HFF-Myc (cell line): ENCODE data around the gene CTPS1.

Experiments used
- DNase-seq: peaks from one replicate; pipeline ENCODE4 v3.0.0-alpha.2; 2011; ENCODE audit warnings: low read depth; ENCODE audit errors: extremely low read depth
- H3K4me3 ChIP-seq: replicated peaks from 2 replicates; pipeline ENCODE4 v1.5.1; 2011; ENCODE audit warnings: low read depth, mild to moderate bottlenecking, control low read depth, low read length
- TF ChIP-seq, protein P1 (sequence below): IDR thresholded peaks from 2 replicates; pipeline ENCODE4 v1.5.1; 2012; ENCODE audit warnings: mild to moderate bottlenecking, low read depth, low read length, control low read depth; ENCODE audit errors: missing control alignments

CTPS1 gene

DNA sequence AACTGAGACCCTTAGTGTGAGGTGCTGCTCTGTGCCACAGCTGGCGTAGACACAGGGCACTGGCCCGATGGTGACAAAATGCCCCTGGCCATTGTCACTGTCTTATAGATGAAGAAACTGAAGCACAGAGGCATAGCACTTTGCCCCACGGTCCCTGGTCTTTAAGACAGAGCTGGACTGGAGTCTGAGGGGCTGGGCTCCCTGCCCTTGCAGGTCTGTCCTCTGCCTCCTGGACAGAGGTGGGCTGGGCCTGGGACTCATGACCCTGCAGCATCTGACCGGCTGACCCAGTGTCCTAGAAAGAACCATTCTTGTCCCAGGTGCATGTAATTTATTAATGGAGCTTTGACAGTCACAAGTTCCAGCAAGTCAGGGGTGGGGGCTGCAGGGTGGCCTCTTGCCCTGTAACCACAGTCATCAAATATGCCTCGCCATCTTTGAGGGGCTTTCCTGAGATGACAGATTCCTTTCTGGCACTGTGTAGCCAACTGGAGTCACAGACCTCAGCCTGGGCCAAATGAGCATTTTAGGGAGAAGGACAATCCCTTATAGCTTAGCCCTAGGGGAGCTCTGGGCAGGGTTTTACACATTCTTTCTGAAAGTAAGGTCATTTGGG is 35.9 kb downstream of the CTPS1 start:
- no peak overlapping the region for H3K4me3 ChIP-seq
- TF ChIP-seq, protein P1, sequence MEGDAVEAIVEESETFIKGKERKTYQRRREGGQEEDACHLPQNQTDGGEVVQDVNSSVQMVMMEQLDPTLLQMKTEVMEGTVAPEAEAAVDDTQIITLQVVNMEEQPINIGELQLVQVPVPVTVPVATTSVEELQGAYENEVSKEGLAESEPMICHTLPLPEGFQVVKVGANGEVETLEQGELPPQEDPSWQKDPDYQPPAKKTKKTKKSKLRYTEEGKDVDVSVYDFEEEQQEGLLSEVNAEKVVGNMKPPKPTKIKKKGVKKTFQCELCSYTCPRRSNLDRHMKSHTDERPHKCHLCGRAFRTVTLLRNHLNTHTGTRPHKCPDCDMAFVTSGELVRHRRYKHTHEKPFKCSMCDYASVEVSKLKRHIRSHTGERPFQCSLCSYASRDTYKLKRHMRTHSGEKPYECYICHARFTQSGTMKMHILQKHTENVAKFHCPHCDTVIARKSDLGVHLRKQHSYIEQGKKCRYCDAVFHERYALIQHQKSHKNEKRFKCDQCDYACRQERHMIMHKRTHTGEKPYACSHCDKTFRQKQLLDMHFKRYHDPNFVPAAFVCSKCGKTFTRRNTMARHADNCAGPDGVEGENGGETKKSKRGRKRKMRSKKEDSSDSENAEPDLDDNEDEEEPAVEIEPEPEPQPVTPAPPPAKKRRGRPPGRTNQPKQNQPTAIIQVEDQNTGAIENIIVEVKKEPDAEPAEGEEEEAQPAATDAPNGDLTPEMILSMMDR, result no peak
- DNase-seq, result no peak

DNA sequence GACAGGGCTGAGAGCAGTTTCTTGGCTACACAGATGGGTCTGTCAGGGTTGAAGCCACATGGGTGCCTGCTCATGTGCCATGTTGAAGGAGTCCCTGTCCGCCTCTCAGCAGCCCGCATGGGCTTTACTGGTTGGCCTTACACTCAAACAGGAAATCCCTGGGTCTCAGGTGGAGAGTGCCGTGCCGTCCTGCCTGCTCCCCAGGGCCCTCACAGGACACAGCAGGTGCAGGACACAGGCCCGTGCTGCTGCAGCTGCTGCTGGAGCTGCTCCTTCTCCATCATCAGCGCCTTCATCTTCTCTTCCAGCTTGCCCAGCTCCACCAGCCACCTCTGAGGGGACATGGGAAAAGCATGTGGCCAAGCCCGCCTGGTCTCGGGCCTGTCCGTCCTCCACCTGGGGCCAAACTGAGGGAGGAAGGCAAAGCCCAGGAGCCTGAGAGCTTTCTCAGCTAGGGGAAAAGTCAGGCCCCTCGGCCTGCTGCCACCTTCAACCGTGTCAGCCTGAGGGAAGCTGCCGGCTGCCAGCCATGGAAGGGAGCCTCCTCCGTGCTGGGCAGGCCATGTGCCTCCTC is 36.5 kb downstream of the CTPS1 start:
- TF ChIP-seq, protein P1, result no peak
- no peak for DNase-seq
- no peak overlapping the region for H3K4me3 ChIP-seq

DNA sequence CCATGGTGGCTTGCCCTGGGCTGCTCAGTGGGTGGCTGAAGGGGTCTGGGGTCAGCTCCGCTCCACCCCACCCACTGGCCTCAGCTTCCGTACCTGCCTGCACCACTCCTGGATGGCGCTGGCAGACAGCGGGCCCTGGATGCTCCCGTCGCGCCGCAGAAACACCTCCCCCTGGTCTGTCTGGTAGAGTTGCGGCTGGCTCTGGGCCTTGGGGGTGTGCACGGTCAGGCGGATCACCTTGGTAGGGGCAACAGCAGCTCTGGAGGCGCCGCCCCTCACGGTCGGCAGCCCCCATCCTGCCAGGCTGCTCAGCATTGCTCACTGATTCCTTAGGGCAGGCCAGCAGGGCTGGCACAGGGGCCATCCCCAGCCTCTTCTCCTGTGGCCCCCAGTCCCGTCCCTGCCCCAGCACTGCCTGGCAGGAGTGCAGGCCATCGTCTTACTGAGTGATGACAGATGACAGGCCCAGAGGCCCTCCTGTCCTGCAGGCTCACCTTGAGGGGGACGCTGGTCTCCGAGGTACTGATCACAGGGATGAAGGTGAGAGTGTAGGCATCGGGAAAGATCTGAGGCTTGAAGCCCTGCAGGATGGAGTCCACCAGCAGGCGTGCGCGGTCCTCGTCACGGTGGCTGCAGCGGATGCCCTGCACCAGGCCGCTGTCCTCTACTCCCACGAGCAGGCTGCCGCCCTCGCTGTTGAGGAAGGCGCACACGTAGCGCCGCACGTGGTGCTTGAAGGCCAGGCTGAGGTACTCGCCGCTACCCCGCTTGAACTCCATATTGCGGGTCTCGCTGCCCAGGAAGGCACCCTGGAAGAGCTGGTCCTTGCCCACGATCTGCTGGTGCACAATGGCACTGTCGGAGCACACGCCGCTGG is 37.9 kb downstream of the CTPS1 start:
- TF ChIP-seq, protein P1, result no peak
- no peak overlapping the region for H3K4me3 ChIP-seq
- no peak for DNase-seq

DNA sequence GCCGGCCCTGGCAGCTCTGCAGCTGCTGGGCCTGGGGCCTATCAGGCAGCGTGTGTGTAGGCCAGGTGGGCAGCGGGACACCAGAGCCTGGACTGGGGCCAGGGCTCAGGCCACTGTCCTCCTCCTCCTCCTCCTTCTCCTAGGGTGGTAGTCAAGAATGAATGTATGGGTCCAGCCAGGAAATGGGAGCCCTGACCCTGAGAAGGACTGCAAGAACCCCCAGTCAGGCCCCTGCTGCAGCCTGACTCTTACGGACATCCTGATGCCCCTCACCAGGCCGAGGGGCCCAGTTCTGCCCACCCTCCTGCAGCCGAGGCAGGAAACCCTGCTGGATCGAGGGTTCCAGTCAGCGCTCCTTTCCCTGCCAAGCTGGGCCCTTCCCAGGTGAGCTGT is 38.5 kb downstream of the CTPS1 start:
- H3K4me3 ChIP-seq, result no peak overlapping the region
- no peak for DNase-seq
- TF ChIP-seq, protein P1, result no peak

DNA sequence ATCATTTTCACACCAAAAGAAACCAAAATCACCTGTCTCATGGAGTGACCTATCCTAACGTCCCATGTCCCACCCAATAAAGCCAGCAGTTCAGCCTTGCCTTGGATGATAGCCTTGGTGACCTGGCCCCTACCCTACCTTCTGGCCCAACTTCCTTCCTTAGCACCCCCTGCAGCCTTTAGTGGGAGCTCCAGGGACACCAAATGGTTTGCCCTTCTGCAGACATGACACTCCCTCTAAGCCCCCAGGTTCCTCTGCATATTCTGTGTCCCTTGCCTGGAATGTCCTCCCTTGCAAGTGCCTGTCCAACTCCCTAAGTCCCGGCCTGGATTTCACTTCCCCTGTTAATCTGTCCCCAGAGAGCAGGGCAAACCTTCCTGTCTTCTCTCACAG is 39.9 kb downstream of the CTPS1 start:
- TF ChIP-seq, protein P1, result no peak
- no peak for DNase-seq
- H3K4me3 ChIP-seq, result no peak overlapping the region

DNA sequence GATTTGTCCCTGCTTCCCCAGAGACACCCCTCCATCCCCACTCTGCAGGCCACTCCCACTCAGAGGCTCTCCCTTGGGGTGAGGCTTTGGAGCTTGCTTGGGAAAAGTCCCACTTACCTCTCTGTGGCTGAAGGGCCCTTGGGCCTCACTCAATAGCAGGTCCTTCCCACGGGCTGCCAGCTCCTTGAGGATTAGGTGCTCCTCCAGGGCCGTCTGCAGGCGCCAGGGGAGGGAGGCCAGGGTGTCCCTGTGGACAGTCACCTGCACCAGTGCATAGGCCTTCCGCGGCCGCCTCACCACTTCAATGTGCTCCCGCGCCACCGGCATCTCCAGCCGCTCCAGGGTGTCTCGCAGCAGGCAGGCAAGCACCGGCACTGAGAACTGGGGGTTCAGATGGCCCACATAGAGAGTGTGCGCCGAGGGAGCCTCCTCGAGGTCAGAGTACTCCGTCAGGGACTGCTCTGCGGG is 40.6 kb downstream of the CTPS1 start:
- no peak overlapping the region for H3K4me3 ChIP-seq
- TF ChIP-seq, protein P1, result no peak
- DNase-seq, result no peak
